HepG2 (cell line): ENCODE results near the gene RREB1. TPM values are rescaled to one million over a fixed set of nuclear protein-coding genes. Genes with fewer than 3 reads are reported as not detected.

Source experiments
- CAMTA2 ChIP-seq: sonication (generic); formaldehyde crosslinking; IDR thresholded peaks from 2 replicates; pipeline ENCODE4 v1.4.0; 2020; ENCODE audit warnings: mild to moderate bottlenecking, missing genetic modification reagents, borderline replicate concordance
- CC2D1A ChIP-seq: sonication (generic); formaldehyde crosslinking; IDR thresholded peaks from 2 replicates; pipeline ENCODE4 v1.8.1; 2023; ENCODE audit warnings: mild to moderate bottlenecking, missing genetic modification reagents
- E2F5 ChIP-seq: sonication (generic); formaldehyde crosslinking; conservative IDR thresholded peaks from 2 replicates; pipeline ENCODE4 v1.4.0; 2020; ENCODE audit warnings: missing genetic modification reagents
- FOXJ3 ChIP-seq: sonication (generic); formaldehyde crosslinking; IDR thresholded peaks from 2 replicates; pipeline ENCODE4 v1.4.0; 2020; ENCODE audit warnings: missing genetic modification reagents, mild to moderate bottlenecking, borderline replicate concordance
- FOXK2 ChIP-seq: fragments of 450-650 bp; IDR thresholded peaks from 2 replicates; pipeline ENCODE4 v1.6.1; 2016
- HCFC1 ChIP-seq: fragments of 150-350 bp; IDR thresholded peaks from 2 replicates; pipeline ENCODE4 v1.6.1; 2014; ENCODE audit warnings: low read depth, low read length
- IRF1 ChIP-seq: sonication (generic); formaldehyde crosslinking; IDR thresholded peaks from 2 replicates; pipeline ENCODE4 v1.4.0; 2020; ENCODE audit warnings: low read depth, mild to moderate bottlenecking, missing genetic modification reagents
- KLF11 ChIP-seq: IDR thresholded peaks from 2 replicates; pipeline ENCODE4 v1.6.1; 2016; ENCODE audit warnings: missing compliant biosample characterization
- KLF6 ChIP-seq: IDR thresholded peaks from 2 replicates; pipeline ENCODE4 v1.8.0; 2016; ENCODE audit warnings: missing biosample characterization, missing genetic modification reagents
- NR2F2 ChIP-seq: IDR thresholded peaks from 2 replicates; pipeline ENCODE4 v1.6.1; 2012; ENCODE audit warnings: low read depth, inconsistent platforms, borderline replicate concordance
- PATZ1 ChIP-seq: sonication (generic); formaldehyde crosslinking; IDR thresholded peaks from 2 replicates; pipeline ENCODE4 v1.4.0; 2020; ENCODE audit warnings: missing genetic modification reagents
- RBM22 ChIP-seq: fragments of 200-400 bp; formaldehyde crosslinking; optimal IDR thresholded peaks from 2 replicates; pipeline ENCODE3; 2017; ENCODE audit warnings: mild to moderate bottlenecking, low read length, moderate library complexity
- RORA ChIP-seq: sonication (generic); formaldehyde crosslinking; IDR thresholded peaks from 2 replicates; pipeline ENCODE4 v1.5.0; 2020; ENCODE audit warnings: mild to moderate bottlenecking, missing genetic modification reagents, moderate library complexity
- SIX1 ChIP-seq: sonication (generic); formaldehyde crosslinking; IDR thresholded peaks from 2 replicates; pipeline ENCODE4 v1.4.0; 2020; ENCODE audit warnings: missing genetic modification reagents, borderline replicate concordance
- SMAD1 ChIP-seq: sonication (generic); formaldehyde crosslinking; IDR thresholded peaks from 2 replicates; pipeline ENCODE4 v1.4.0; 2020; ENCODE audit warnings: missing genetic modification reagents, low read depth, mild to moderate bottlenecking, borderline replicate concordance
- TCF12 ChIP-seq, 2 experiments: fragments of 450-650 bp in 1 of 2; sonication (generic) in 1 of 2; formaldehyde crosslinking in 1 of 2; IDR thresholded peaks; 2 replicates each; pipeline versions ENCODE4 v1.6.1 to v1.8.0; 2017 to 2022; ENCODE audit warnings: antibody characterized with exemption in 1 of 2, mild to moderate bottlenecking in 1 of 2, missing genetic modification reagents in 1 of 2, moderate library complexity in 1 of 2
- TCF7L2 ChIP-seq: IDR thresholded peaks from 2 replicates; pipeline ENCODE4 v1.6.1; 2011; ENCODE audit warnings: mild to moderate bottlenecking, low read depth, low read length, moderate library complexity
- ZFP1 ChIP-seq: IDR thresholded peaks from 2 replicates; pipeline ENCODE4 v1.6.1; 2016
- ZMYM2 ChIP-seq: sonication (generic); formaldehyde crosslinking; IDR thresholded peaks from 2 replicates; pipeline ENCODE4 v1.8.0; 2022; ENCODE audit warnings: mild to moderate bottlenecking, missing genetic modification reagents
- ZNF235 ChIP-seq: sonication (generic); formaldehyde crosslinking; IDR thresholded peaks from 2 replicates; pipeline ENCODE4 v1.8.1; 2023; ENCODE audit warnings: mild to moderate bottlenecking, missing genetic modification reagents, borderline replicate concordance
- ZNF460 ChIP-seq: sonication (generic); formaldehyde crosslinking; IDR thresholded peaks from 2 replicates; pipeline ENCODE4 v1.5.1; 2020; ENCODE audit warnings: missing genetic modification reagents, mild to moderate bottlenecking, borderline replicate concordance
- ZNF598 ChIP-seq: sonication (generic); formaldehyde crosslinking; IDR thresholded peaks from 2 replicates; pipeline ENCODE4 v1.5.1; 2020; ENCODE audit warnings: mild to moderate bottlenecking, missing genetic modification reagents, borderline replicate concordance
- ZNF749 ChIP-seq: sonication (generic); formaldehyde crosslinking; IDR thresholded peaks from 2 replicates; pipeline ENCODE4 v1.8.0; 2022; ENCODE audit warnings: mild to moderate bottlenecking, missing genetic modification reagents, moderate library complexity, borderline replicate concordance
- ZNF891 ChIP-seq: sonication (generic); formaldehyde crosslinking; IDR thresholded peaks from 2 replicates; pipeline ENCODE4 v1.5.0; 2020; ENCODE audit warnings: mild to moderate bottlenecking, missing genetic modification reagents
- polyA plus RNA-seq, 8 experiments: library from polyadenylated mRNA; depleted of rRNA in 3 of 8; stranded (reverse) in 7 of 8; unstranded in 1 of 8; fragments of >200 nt; fragmentation: Illumina TruSeq in 4 of 8; extraction: Trizol in 4 of 8; gene quantifications; 2 replicates each; pipeline versions ENCODE4 v1.2.1 to v1.2.3, GENCODE V29; 2011 to 2016; ENCODE audit warnings: low read depth in 4 of 8, missing spikeins in 1 of 8, mixed read lengths in 1 of 8; ENCODE audit not compliant: insufficient read depth in 1 of 8
- total RNA-seq, 5 experiments: library from RNA; depleted of rRNA; stranded (reverse); fragments of >200 nt; fragmentation: Illumina TruSeq; extraction: Trizol; gene quantifications; 2 replicates each; pipeline ENCODE4 v1.2.3, GENCODE V29; 2016; ENCODE audit warnings: low read depth in 1 of 5
- TF ChIP-seq, protein P1 (sequence below): sonication (generic); formaldehyde crosslinking; IDR thresholded peaks from 2 replicates; pipeline ENCODE4 v1.8.0; 2022; ENCODE audit warnings: mild to moderate bottlenecking, missing genetic modification reagents, borderline replicate concordance
- TF ChIP-seq, protein P2 (sequence below): sonication (generic); formaldehyde crosslinking; conservative IDR thresholded peaks from 2 replicates; pipeline ENCODE4 v1.8.1; 2023; ENCODE audit warnings: missing genetic modification reagents

The RREB1 gene
- total and polyA plus RNA-seq, 2 of the 13 experiments (the other 11 are each of a cell fraction or from before 2014, with no cell fraction given) = 6.1 to 23.2 TPM

GRCh38 chr6:7171119-7171518 is 63.4 kb downstream of the RREB1 start (continued):
- TF ChIP-seq, protein P1, sequence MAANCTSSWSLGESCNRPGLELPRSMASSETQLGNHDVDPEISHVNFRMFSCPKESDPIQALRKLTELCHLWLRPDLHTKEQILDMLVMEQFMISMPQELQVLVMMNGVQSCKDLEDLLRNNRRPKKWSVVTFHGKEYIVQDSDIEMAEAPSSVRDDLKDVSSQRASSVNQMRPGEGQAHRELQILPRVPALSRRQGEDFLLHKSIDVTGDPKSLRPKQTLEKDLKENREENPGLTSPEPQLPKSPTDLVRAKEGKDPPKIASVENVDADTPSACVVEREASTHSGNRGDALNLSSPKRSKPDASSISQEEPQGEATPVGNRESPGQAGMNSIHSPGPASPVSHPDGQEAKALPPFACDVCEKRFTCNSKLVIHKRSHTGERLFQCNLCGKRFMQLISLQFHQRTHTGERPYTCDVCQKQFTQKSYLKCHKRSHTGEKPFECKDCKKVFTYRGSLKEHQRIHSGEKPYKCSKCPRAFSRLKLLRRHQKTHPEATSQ = no peak
- TF ChIP-seq E2F5 (CRISPR knock-in tag) (no peak), CC2D1A (CRISPR knock-in tag) (no peak), NR2F2 (no peak), TCF7L2 (no peak), KLF6 (CRISPR knock-in tag) (no peak), KLF11 (no peak), FOXJ3 (CRISPR knock-in tag) (no peak), IRF1 (CRISPR knock-in tag) (no peak), ZNF891 (no peak), ZNF749 (CRISPR knock-in tag) (no peak), RORA (CRISPR knock-in tag) (no peak), FOXK2 (no peak), ZNF598 (CRISPR knock-in tag) (0 out of 2 replicates have a peak, but pooled peaks have one; percentile 21), CAMTA2 (CRISPR knock-in tag) (no peak), TCF12 (IDR thresholded peaks at IDR 0.05) (no peak), TCF12 (CRISPR knock-in tag; IDR thresholded peaks at IDR 0.05) (no peak; the same call in 1 of the 2 replicates), ZFP1 (CRISPR knock-in tag) (no peak), HCFC1 (no peak), SIX1 (CRISPR knock-in tag) (no peak), ZMYM2 (peak; percentile 74; the same call in 1 of the 2 replicates), SMAD1 (no peak), ZNF235 (CRISPR knock-in tag) (no peak), ZNF460 (CRISPR knock-in tag) (no peak; the same call in 1 of the 2 replicates), RBM22 (no peak), PATZ1 (CRISPR knock-in tag) (no peak)
- TF ChIP-seq, protein P2, sequence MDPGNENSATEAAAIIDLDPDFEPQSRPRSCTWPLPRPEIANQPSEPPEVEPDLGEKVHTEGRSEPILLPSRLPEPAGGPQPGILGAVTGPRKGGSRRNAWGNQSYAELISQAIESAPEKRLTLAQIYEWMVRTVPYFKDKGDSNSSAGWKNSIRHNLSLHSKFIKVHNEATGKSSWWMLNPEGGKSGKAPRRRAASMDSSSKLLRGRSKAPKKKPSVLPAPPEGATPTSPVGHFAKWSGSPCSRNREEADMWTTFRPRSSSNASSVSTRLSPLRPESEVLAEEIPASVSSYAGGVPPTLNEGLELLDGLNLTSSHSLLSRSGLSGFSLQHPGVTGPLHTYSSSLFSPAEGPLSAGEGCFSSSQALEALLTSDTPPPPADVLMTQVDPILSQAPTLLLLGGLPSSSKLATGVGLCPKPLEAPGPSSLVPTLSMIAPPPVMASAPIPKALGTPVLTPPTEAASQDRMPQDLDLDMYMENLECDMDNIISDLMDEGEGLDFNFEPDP (CRISPR knock-in tag) = no peak
